NCI-H524 (cell line): ENCODE results near the gene CELF2.
"Not testable (repeated sequence)": the region's sequence is repeated elsewhere in the genome, so short reads cannot be mapped to it uniquely, and the experiment has no call there.

ENCODE experiments used
- DNase-seq, 2 experiments: peaks; one replicate each; lab custom pipeline; 2025; lab: John Stamatoyannopoulos, UW

Gene CELF2

GRCh38 chr10:11173042-11173441 lies 155.4 kb downstream of the CELF2 start:
- DNase-seq = no peak

DNA sequence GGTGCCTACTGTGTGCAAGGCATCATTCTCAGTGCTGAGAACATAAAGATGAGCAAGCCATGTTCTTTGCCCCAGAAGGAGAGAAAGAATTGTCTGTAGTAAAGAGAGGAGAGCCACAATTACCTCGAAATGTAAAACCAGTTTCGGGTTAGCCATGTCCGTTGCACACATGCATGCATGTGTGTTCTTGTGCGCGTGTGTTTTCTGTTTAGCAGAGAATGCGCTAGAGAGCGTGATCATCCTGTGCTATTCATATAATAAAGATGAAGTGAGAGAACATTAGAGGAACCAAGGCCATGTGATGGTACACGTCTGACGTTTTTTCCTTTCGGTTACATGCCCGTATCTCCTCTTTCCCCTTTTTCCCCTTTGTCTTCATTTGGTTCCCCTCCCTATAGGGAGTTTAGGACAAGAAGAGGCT lies 158.2 kb downstream of the CELF2 start:
- no peak for DNase-seq

- no peak for DNase-seq
Measured at GRCh38 chr10:11176746-11177145, 159.1 kb downstream of the CELF2 start.

DNA sequence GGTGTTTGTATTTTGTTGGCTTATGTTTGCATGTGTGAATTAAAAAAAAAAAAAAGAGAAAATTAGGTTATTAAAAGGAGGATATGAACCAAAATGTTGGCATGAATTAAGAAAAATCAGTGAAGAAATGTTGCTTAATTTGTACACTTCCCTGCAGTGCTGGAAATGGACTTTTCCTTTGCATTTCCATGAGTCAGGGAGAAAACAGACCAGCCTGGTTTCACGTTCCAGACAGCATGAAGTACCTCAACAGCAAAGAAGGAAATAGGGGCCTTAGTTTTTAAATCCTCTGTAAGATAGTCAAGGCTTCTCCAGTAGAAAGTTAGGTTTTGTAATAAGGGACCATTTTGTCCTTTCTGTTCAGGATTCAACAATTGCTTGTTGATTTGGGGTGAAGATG lies 159.7 kb downstream of the CELF2 start:
- DNase-seq = no peak

- peak; percentile 49 to 80 for DNase-seq
Measured at GRCh38 chr10:11177926-11178471, 160.3 kb downstream of the CELF2 start.

DNA sequence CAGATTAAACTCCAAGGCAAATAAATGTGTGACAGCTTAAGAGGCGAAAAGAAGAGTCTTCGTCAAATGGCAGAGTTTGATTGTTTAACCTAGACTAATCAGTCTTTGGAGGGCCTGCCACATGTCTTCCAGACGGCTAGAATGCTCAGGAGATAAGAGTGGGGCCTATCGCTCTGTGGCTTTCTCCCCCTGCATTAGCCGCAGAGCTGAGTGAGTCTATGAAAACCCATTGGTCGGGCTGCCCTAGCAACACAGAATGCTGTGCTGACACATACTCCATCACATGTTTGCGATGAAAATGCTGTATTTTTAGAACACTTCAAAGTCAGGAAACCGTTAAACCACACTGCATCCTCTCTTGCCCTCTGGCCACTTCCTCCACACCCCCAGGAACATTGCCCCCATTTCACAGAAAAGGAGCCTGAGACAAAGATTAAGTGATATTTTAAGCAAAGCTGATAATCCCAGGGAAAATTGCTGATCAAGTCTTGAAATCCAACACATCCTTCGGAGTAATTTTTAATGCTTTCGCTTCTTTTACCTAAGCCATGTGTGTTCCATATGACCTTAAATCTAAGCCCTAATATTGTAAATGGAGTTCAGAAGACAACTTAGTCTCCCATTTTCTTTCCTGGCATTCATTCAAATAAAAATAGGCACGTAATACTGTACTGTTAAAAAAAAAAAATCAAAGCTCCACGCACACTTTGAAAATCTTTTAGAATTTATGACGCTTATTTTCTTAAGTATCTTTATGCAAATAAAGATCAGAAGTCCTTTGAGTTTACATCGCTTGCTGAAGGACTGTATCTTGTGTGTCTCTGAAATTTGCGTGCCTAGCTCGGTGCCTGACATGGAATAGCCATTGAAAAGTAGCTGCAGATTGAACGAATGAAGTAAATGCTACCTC lies 161.2 kb downstream of the CELF2 start:
- DNase-seq = peak; percentile 36 to 80

DNA sequence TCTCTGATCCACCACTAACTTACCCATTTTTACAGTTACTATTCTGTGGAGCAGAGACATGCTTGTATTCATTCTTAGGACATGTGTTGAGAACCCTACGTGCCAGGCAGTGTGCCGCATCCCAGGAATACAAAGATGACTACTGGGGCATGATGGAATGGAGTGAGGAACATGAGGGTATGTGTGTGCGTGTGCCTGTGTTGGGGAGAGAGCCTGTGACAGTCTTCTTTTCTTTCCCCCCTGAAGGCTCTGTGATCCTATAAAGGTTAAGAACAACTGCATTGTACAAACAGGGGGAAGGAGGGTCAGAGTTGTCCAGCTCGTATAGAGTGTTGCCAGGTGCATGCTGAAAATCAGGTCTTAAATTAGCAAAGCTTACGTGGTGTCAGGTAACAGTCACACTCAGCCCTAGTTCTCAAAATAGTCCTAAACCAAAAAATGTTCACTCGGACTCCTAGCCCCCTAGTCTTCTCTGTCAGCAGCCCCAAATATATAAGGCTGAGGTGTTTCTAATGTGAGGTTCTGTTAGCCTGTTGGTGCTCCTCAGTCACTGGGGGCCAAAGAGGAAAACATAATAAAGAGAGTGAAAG lies 161.9 kb downstream of the CELF2 start:
- no peak for DNase-seq

GRCh38 chr10:11180228-11180627 lies 162.6 kb downstream of the CELF2 start:
- DNase-seq = no peak

- no peak for DNase-seq
Measured at GRCh38 chr10:11181978-11182377, 164.3 kb downstream of the CELF2 start.

DNA sequence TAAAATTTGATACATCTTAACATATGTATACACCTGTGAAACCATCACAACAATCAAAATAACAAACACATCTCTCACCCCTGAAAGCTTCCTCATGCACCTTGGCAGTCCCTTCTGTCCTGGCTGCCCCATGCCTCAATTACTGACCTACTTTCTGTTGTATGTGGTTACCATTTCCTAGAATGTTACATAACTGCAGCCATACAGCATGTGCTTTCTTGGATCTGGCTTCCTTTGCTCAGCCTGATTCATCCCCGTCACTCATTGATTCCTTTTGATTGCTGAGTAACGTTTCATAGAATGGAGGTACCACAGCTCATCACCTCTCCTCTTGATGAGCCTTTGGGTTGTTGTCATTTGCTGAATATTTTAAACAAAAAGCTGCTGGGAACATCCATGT lies 165.3 kb downstream of the CELF2 start:
- no peak for DNase-seq

DNA sequence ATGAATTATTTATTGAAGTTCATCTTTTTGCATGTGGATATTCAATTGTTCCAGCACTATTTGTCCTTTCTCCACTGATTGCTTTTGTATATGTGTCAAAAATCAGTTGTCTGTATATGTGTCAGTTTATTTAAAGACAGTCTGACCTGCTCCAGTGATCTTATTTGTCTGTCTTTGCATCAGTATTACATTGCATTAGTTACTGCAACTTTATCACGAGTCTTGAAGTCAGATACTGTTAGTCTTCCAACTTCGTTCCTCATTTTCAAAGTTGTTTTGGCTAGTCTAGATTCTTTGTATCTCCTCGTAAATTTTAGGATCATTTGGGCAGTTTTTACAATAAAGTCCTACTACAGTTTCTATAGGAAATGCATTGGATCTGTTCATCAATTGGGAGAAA lies 166.4 kb downstream of the CELF2 start:
- no peak for DNase-seq

DNA sequence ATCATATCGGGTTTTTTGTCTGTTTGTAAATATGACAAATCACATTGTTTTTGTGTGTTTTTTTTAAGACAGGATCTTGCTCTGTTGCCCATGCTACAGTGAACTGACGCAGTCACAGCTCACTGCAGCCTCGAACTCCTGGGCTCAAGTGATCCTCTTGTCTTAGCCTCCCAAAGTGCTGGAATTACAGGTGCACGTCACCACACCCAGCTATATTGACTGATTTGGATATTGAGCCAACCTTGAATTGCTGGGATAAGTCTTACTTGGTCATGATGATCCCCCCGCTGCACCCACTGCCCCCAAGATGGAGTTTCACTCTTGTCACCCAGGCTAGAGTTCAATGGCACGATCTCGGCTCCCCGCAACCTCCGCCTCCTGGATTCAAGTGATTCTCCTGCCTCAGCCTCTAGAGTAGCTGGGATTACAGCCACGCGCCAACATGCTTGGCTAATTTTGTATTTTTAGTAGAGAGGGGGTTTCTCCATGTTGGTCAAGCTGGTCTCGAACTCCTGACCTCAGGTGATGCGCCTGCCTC lies 167.5 kb downstream of the CELF2 start:
- not testable (repeated sequence) for DNase-seq

DNA sequence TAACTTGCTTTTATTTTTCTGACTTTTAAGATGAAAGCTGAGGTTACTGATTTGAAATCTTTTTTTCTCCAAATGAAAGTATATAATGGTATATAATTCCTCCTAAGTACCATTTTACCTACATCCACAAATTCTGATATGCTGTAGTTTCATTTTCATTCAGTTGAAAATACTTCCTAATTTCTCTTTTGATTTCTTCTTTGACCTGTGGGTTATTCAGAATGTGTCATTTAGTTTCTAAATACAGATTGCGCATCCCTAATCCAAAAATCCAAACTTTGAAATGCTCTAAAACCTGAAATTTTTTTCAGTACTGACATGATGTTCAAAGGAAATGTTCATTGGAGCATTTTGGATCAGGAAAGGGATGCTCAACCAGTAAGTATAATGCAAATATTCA lies 168.7 kb downstream of the CELF2 start:
- DNase-seq = no peak

GRCh38 chr10:11189582-11190376 lies 172.1 kb downstream of the CELF2 start:
- DNase-seq = no peak

GRCh38 chr10:11191190-11191589 lies 173.5 kb downstream of the CELF2 start:
- no peak for DNase-seq

GRCh38 chr10:11191678-11192077 lies 174.0 kb downstream of the CELF2 start:
- DNase-seq = peak in 1 of 2 experiments; percentile 55

GRCh38 chr10:11192304-11193000 lies 174.8 kb downstream of the CELF2 start:
- no peak for DNase-seq

- DNase-seq = no peak
Measured at GRCh38 chr10:11193001-11193551, 175.4 kb downstream of the CELF2 start.

GRCh38 chr10:11194859-11195586 lies 177.4 kb downstream of the CELF2 start:
- DNase-seq = no peak

GRCh38 chr10:11195623-11196022 lies 178.0 kb downstream of the CELF2 start:
- no peak for DNase-seq
